ENCODE data around the gene AACS.
A peak's percentile ranks its signal among the peaks of the same experiment; 100 is the strongest.

Gene AACS

GRCh38 chr12:125184213-125184967, 119.2 kb downstream of the AACS start:
- no peak for TF ChIP-seq EZH2 (optimal IDR thresholded peaks at IDR 0.05; ENCODE audit: low read depth, low read length)
- TF ChIP-seq, protein P1, sequence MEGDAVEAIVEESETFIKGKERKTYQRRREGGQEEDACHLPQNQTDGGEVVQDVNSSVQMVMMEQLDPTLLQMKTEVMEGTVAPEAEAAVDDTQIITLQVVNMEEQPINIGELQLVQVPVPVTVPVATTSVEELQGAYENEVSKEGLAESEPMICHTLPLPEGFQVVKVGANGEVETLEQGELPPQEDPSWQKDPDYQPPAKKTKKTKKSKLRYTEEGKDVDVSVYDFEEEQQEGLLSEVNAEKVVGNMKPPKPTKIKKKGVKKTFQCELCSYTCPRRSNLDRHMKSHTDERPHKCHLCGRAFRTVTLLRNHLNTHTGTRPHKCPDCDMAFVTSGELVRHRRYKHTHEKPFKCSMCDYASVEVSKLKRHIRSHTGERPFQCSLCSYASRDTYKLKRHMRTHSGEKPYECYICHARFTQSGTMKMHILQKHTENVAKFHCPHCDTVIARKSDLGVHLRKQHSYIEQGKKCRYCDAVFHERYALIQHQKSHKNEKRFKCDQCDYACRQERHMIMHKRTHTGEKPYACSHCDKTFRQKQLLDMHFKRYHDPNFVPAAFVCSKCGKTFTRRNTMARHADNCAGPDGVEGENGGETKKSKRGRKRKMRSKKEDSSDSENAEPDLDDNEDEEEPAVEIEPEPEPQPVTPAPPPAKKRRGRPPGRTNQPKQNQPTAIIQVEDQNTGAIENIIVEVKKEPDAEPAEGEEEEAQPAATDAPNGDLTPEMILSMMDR (IDR thresholded peaks at IDR 0.05; ENCODE audit: low read length) = no peak
- TF ChIP-seq EZH2phosphoT487 (IDR thresholded peaks at IDR 0.05; ENCODE audit: low read length) = no peak
- Histone ChIP-seq H3K4me2 (ENCODE audit: low read depth, low read length) (no peak overlapping the region), H3K9me3 (replicated peaks; ENCODE audit: insufficient read depth, low read length) (no peaks in the 10 kb centered on the region), H2AFZ (ENCODE audit: low read length) (no peak overlapping the region), H3K36me3 (replicated peaks; ENCODE audit: insufficient read depth, low read length) (no peaks in the 10 kb centered on the region), H3F3A (ENCODE audit: insufficient read depth, low read length) (no peaks in the 10 kb centered on the region), H3K27me3 (replicated peaks; ENCODE audit: insufficient read depth, low read length) (peaks cover 11% of the 10 kb centered on the region), H3K4me1 (ENCODE audit: low read length) (no peaks in the 10 kb centered on the region), H3K4me3 (ENCODE audit: low read length) (no peak overlapping the region), H3K9ac (ENCODE audit: low read length) (no peak overlapping the region), H3K9me2 (replicated peaks; ENCODE audit: insufficient read depth, low read length) (no peaks in the 10 kb centered on the region), H3K27ac (ENCODE audit: low read length) (no peak overlapping the region), H3K79me2 (ENCODE audit: low read length) (no peaks in the 10 kb centered on the region), H4K20me1 (ENCODE audit: insufficient read depth, low read length) (no peaks in the 10 kb centered on the region)
- DNase-seq = no peak

DNA sequence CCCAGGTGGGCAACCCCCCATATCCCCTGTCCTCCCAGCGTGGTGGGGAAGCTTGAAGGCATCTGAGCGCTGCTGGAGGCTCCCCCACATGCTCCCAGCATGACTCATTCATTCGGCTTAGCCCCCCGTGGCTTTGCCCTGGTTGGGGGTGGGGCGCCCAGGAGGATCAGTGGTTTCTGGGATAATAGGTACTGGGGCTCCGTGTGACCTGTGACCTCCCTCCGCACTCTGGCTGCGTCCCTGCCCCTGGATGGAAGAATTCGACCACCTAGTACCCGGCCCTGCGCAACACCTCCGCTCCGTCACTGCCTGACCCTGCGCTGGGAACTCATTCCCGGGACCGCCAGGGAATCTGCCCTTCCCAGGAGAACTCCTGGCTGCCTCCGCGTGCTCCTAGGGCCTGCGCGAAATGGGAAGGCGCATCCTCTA, 120.1 kb downstream of the AACS start:
- Histone ChIP-seq H2AFZ (ENCODE audit: low read length) (no peak overlapping the region), H3K4me1 (ENCODE audit: low read length) (no peaks in the 10 kb centered on the region), H4K20me1 (ENCODE audit: insufficient read depth, low read length) (no peaks in the 10 kb centered on the region), H3K9ac (ENCODE audit: low read length) (no peak overlapping the region), H3K9me2 (replicated peaks; ENCODE audit: insufficient read depth, low read length) (no peaks in the 10 kb centered on the region), H3K36me3 (replicated peaks; ENCODE audit: insufficient read depth, low read length) (no peaks in the 10 kb centered on the region), H3K9me3 (replicated peaks; ENCODE audit: insufficient read depth, low read length) (no peaks in the 10 kb centered on the region), H3K27me3 (replicated peaks; ENCODE audit: insufficient read depth, low read length) (peaks cover 11% of the 10 kb centered on the region), H3K79me2 (ENCODE audit: low read length) (no peaks in the 10 kb centered on the region), H3K4me2 (ENCODE audit: low read depth, low read length) (peak overlapping the region; percentile 62; the same call in 1 of the 2 replicates), H3F3A (ENCODE audit: insufficient read depth, low read length) (no peaks in the 10 kb centered on the region), H3K27ac (ENCODE audit: low read length) (no peak overlapping the region), H3K4me3 (ENCODE audit: low read length) (no peak overlapping the region)
- TF ChIP-seq EZH2phosphoT487 (IDR thresholded peaks at IDR 0.05; ENCODE audit: low read length) = no peak
- no peak for TF ChIP-seq EZH2 (optimal IDR thresholded peaks at IDR 0.05; ENCODE audit: low read depth, low read length)
- TF ChIP-seq, protein P1 (IDR thresholded peaks at IDR 0.05; ENCODE audit: low read length) = no peak
- DNase-seq = no peak

GRCh38 chr12:125185740-125186470, 120.7 kb downstream of the AACS start, which contains the start of gene TMEM132B:
TSS of gene TMEM132B (plus strand) at chr12:125186386.
- H3K27me3 ChIP-seq (replicated peaks; ENCODE audit: insufficient read depth, low read length) = peaks cover 11% of the 10 kb centered on the region
- H3K9ac ChIP-seq (ENCODE audit: low read length) = no peak within 1 kb of the TSS
- H3F3A ChIP-seq (ENCODE audit: insufficient read depth, low read length) = no peaks in the 10 kb centered on the region
- H3K9me2 ChIP-seq (replicated peaks; ENCODE audit: insufficient read depth, low read length) = no peaks in the 10 kb centered on the region
- no peaks in the 10 kb centered on the region for H4K20me1 ChIP-seq (ENCODE audit: insufficient read depth, low read length)
- H3K36me3 ChIP-seq (replicated peaks; ENCODE audit: insufficient read depth, low read length) = no peaks in the 10 kb centered on the region
- peak within 1 kb of the TSS; percentile 36; the same call in 1 of the 2 replicates for H3K4me3 ChIP-seq (ENCODE audit: low read length)
- DNase-seq = peak; percentile 64
- H2AFZ ChIP-seq (ENCODE audit: low read length) = 0 out of 2 replicates have a peak within 1 kb of the TSS, but pooled peaks have one; percentile 48
- peak within 1 kb of the TSS; percentile 62; the same call in 1 of the 2 replicates for H3K4me2 ChIP-seq (ENCODE audit: low read depth, low read length)
- no peaks in the 10 kb centered on the region for H3K4me1 ChIP-seq (ENCODE audit: low read length)
- H3K9me3 ChIP-seq (replicated peaks; ENCODE audit: insufficient read depth, low read length) = no peaks in the 10 kb centered on the region
- TF ChIP-seq EZH2phosphoT487 (IDR thresholded peaks at IDR 0.05; ENCODE audit: low read length) = no peak
- TF ChIP-seq, protein P1 (IDR thresholded peaks at IDR 0.05; ENCODE audit: low read length) = peak; percentile 13; the same call in 1 of the 2 replicates
- H3K27ac ChIP-seq (ENCODE audit: low read length) = no peak within 1 kb of the TSS
- no peaks in the 10 kb centered on the region for H3K79me2 ChIP-seq (ENCODE audit: low read length)

Measured in MM.1S (cell line).